Peyer's patch (tissue), 4 donors: ENCODE results near the gene FKBP10. TPM values are rescaled to one million over a fixed set of nuclear protein-coding genes. Genes with fewer than 3 reads are reported as not detected.
"Not testable (repeated sequence)": the region's sequence is repeated elsewhere in the genome, so short reads cannot be mapped to it uniquely, and the experiment has no call there.

Experiments used
- DNase-seq, 3 donors: peaks; one replicate each; pipeline ENCODE4 v3.0.0-alpha.2; 2017 to 2019
- H3K27ac ChIP-seq, 4 donors: fragments of 200-600 bp; sonication (generic); one replicate each; pipeline ENCODE4 v1.5.1; 2016 to 2019
- H3K27me3 ChIP-seq, 2 donors: fragments of 200-600 bp; sonication (generic); one replicate each; pipeline ENCODE4 v1.5.1; 2019
- H3K36me3 ChIP-seq, 3 donors: fragments of 200-600 bp; sonication (generic); one replicate each; pipeline ENCODE4 v1.5.1; 2016 to 2019
- H3K4me1 ChIP-seq, 4 donors: fragments of 200-600 bp; sonication (generic); one replicate each; pipeline ENCODE4 v1.5.1; 2016 to 2019
- H3K4me3 ChIP-seq, 4 donors: fragments of 200-600 bp; sonication (generic); 1 replicate in 3 of 4; 2 replicates in 1 of 4; pipeline ENCODE4 v1.5.1; 2016 to 2019; ENCODE audit warnings: mild to moderate bottlenecking in 1 of 4
- H3K9me3 ChIP-seq, 4 donors: fragments of 200-600 bp; sonication (generic); one replicate each; pipeline ENCODE4 v1.5.1; 2016 to 2019; ENCODE audit warnings: mild to moderate bottlenecking in 1 of 4
- POLR2A ChIP-seq, 2 donors: fragments of 450-650 bp; IDR thresholded peaks; one replicate each; pipeline ENCODE4 v1.5.1; 2017; ENCODE audit warnings: antibody characterized with exemption in 2 of 2, mild to moderate bottlenecking in 2 of 2, moderate library complexity in 2 of 2
- total RNA-seq, 4 donors: library from RNA; depleted of rRNA; stranded (reverse); fragments of >200 nt; gene quantifications; one replicate each; pipeline ENCODE4 v1.1.0, GENCODE V29; 2016
- TF ChIP-seq, protein P1 (sequence below), 6 experiments: fragments of 450-650 bp in 4 of 6; fragments of 200-600 bp in 2 of 6; sonication (generic) in 1 of 6; IDR thresholded peaks; one replicate each; pipeline ENCODE4 v1.5.1; 2017 to 2019; ENCODE audit warnings: antibody characterized with exemption in 6 of 6, mild to moderate bottlenecking in 3 of 6, moderate library complexity in 1 of 6

The FKBP10 gene
- total RNA-seq, 4 donors from 2014 or later: 7.2 to 130 (median 11.2) TPM

DNA sequence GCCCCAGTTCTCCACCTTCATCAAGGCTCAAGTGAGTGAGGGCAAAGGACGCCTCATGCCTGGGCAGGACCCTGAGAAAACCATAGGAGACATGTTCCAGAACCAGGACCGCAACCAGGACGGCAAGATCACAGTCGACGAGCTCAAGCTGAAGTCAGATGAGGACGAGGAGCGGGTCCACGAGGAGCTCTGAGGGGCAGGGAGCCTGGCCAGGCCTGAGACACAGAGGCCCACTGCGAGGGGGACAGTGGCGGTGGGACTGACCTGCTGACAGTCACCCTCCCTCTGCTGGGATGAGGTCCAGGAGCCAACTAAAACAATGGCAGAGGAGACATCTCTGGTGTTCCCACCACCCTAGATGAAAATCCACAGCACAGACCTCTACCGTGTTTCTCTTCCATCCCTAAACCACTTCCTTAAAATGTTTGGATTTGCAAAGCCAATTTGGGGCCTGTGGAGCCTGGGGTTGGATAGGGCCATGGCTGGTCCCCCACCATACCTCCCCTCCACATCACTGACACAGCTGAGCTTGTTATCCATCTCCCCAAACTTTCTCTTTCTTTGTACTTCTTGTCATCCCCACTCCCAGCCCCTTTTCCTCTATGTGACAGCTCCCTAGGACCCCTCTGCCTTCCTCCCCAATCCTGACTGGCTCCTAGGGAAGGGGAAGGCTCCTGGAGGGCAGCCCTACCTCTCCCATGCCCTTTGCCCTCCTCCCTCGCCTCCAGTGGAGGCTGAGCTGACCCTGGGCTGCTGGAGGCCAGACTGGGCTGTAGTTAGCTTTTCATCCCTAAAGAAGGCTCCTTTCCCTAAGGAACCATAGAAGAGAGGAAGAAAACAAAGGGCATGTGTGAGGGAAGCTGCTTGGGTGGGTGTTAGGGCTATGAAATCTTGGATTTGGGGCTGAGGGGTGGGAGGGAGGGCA is 9.7 kb downstream of the FKBP10 start:
- H3K4me3 ChIP-seq: no peak overlapping the region
- no peaks in the 10 kb centered on the region for H3K36me3 ChIP-seq
- TF ChIP-seq, protein P1, sequence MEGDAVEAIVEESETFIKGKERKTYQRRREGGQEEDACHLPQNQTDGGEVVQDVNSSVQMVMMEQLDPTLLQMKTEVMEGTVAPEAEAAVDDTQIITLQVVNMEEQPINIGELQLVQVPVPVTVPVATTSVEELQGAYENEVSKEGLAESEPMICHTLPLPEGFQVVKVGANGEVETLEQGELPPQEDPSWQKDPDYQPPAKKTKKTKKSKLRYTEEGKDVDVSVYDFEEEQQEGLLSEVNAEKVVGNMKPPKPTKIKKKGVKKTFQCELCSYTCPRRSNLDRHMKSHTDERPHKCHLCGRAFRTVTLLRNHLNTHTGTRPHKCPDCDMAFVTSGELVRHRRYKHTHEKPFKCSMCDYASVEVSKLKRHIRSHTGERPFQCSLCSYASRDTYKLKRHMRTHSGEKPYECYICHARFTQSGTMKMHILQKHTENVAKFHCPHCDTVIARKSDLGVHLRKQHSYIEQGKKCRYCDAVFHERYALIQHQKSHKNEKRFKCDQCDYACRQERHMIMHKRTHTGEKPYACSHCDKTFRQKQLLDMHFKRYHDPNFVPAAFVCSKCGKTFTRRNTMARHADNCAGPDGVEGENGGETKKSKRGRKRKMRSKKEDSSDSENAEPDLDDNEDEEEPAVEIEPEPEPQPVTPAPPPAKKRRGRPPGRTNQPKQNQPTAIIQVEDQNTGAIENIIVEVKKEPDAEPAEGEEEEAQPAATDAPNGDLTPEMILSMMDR (IDR thresholded peaks at IDR 0.05): no peak
- no peak for TF ChIP-seq POLR2A (IDR thresholded peaks at IDR 0.05)
- H3K4me1 ChIP-seq: no peaks in the 10 kb centered on the region
- DNase-seq: no peak
- no peaks in the 10 kb centered on the region for H3K9me3 ChIP-seq
- no peaks in the 10 kb centered on the region for H3K27me3 ChIP-seq
- no peak overlapping the region for H3K27ac ChIP-seq

DNA sequence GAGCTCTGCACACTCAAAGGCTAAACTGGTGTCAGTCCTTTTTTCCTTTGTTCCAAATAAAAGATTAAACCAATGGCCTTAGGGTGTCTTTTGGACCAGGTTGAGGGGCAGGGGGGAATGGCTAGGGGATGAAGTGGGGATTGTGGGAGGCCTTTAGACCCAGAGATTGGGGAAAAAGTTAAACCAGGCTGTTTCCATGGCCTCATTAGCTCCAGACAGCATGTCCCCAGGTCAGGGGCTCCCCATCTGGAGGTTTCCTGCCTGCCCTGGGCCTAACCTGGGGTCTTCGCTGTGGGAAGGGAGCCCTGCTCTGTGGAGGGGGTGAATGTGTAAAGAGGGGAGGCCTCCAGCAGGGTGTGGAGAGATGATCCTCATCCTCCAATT is 10.3 kb downstream of the FKBP10 start:
- TF ChIP-seq, protein P1 (IDR thresholded peaks at IDR 0.05): no peak
- no peak for TF ChIP-seq POLR2A (IDR thresholded peaks at IDR 0.05)
- Histone ChIP-seq H3K27ac (no peak overlapping the region), H3K27me3 (no peaks in the 10 kb centered on the region), H3K4me1 (no peaks in the 10 kb centered on the region), H3K36me3 (no peaks in the 10 kb centered on the region), H3K9me3 (no peaks in the 10 kb centered on the region), H3K4me3 (no peak overlapping the region)
- DNase-seq: no peak

DNA sequence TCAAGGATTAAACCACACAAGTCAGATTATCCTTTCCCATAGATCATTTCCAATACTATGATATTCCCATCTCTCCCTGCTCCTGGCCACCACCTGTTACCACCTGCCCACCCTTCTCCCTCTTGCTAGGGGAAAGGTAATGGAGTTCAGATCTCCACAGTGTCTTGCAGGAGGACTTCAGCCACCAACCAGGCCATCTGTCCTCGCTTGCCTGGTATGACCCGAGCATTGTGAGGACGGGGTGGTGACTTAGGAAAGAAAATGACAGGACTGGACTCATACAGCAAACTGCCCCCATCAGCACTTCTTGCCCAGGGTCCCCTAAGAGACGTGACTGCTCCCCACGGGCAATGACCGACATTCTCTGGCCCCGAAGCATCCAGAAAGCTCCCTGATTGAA is 10.8 kb downstream of the FKBP10 start:
- DNase-seq: no peak
- H3K4me1 ChIP-seq: no peaks in the 10 kb centered on the region
- no peak overlapping the region for H3K27ac ChIP-seq
- no peak overlapping the region for H3K4me3 ChIP-seq
- H3K36me3 ChIP-seq: peaks cover 0 to 2% (median 0%) of the 10 kb centered on the region in 3 donors
- H3K9me3 ChIP-seq: no peaks in the 10 kb centered on the region
- TF ChIP-seq POLR2A (IDR thresholded peaks at IDR 0.05): no peak
- TF ChIP-seq, protein P1 (IDR thresholded peaks at IDR 0.05): no peak
- no peaks in the 10 kb centered on the region for H3K27me3 ChIP-seq

DNA sequence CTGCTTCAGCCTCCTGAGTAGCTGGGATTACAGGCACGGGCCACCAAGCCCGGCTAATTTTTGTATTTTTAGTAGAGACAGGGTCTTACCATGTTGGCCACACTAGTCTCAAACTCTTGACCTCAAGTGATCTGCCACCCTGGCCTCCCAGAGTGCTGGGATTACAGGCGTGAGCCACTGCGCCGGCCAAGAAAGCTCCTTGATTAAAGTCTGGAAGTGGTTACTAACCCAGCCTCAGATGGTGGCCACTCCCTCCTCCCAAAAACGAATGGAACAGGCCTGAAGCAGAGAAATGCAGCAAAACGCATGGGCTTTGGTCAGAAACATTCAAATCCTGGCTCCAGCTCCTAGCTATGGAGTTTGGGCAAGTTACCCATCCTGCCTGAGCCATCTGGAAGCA is 11.3 kb downstream of the FKBP10 start:
- DNase-seq: no peak
- no peak overlapping the region for H3K4me3 ChIP-seq
- H3K27ac ChIP-seq: no peak overlapping the region
- TF ChIP-seq, protein P1 (IDR thresholded peaks at IDR 0.05): no peak
- TF ChIP-seq POLR2A (IDR thresholded peaks at IDR 0.05): no peak
- no peaks in the 10 kb centered on the region for H3K4me1 ChIP-seq
- no peaks in the 10 kb centered on the region for H3K27me3 ChIP-seq
- no peaks in the 10 kb centered on the region for H3K9me3 ChIP-seq
- peaks cover 0 to 7% (median 0%) of the 10 kb centered on the region in 3 donors for H3K36me3 ChIP-seq

DNA sequence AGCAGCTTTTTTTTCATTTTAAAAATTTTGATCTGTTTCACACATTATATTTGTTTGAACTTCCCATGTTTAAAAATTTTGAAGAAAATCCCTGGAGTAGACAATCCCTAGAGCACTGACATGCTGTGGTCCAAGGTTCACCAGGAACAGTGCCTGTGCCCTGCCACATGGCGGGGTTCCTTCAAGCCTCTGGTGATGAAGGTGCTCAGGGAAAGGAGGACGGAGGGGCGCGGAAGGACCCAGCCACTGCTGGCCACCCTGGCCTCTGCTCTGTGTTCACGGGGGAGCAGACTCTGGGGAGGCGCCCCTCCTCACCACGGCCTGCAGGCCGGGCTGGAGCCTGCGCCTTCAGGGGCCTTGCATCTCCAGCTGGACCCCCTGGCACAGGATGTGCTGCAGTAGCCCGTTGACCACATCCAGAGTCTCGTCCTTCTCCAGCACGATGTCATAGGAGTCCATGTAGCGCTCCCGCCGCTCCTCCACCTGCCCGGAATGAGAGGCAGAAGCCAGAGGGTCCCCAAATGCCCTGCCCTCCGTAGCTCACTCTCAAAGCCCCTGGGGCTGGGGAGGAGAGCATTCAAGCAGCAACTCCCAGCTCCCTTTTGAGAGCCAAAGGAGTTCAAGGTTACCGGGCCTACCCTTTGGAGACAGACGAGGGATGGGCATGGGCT is 12.5 kb downstream of the FKBP10 start:
- no peak overlapping the region for H3K4me3 ChIP-seq
- H3K4me1 ChIP-seq: no peaks in the 10 kb centered on the region
- H3K27ac ChIP-seq: no peak overlapping the region
- DNase-seq: peak in 1 of 3 donors; percentile 20
- H3K36me3 ChIP-seq: peaks cover 0 to 13% (median 0%) of the 10 kb centered on the region in 3 donors
- no peaks in the 10 kb centered on the region for H3K9me3 ChIP-seq
- no peak for TF ChIP-seq POLR2A (IDR thresholded peaks at IDR 0.05)
- TF ChIP-seq, protein P1 (IDR thresholded peaks at IDR 0.05): no peak
- H3K27me3 ChIP-seq: no peaks in the 10 kb centered on the region

DNA sequence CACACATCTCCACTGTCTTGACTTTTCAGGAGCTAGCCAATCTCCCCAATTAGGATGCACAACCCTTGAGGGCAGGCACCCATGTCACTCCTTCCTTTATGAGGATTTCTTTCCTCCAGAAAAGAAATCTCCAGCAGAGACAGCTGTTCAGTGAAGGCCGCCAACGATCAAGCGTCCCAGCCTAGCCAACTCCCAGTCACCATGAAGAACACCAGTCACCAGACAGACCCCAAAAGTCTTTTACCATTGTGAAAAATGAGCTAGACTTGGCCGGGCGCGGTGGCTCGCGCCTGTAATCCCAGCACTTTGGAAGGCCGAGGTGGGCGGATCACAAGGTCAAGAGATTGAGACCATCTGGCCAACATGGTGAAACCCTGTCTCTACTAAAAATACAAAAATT is 17.2 kb downstream of the FKBP10 start:
- H3K4me3 ChIP-seq, H3K27ac ChIP-seq, H3K27me3 ChIP-seq, H3K9me3 ChIP-seq, H3K4me1 ChIP-seq: not testable (repeated sequence)
- peaks cover 0 to 30% (median 0%) of the 10 kb centered on the region in 3 donors for H3K36me3 ChIP-seq
- DNase-seq: peak in 1 of 3 donors; percentile 15
